Fibroblast of gingiva (primary cell): ENCODE results near the gene FGF19.

Experiments used
- DNase-seq: peaks from one replicate; pipeline ENCODE4 v3.0.0-alpha.2; 2011; ENCODE audit warnings: low read depth

The FGF19 gene

GRCh38 chr11:69669486-69669885, 34.3 kb downstream of the FGF19 start:
- no peak for DNase-seq

- DNase-seq = no peak
These were observed 35.9 kb downstream of the FGF19 start for GRCh38 chr11:69667619-69668604.

GRCh38 chr11:69666752-69667536, 36.9 kb downstream of the FGF19 start:
- DNase-seq = no peak

- DNase-seq = no peak
These were observed 37.6 kb downstream of the FGF19 start for GRCh38 chr11:69666261-69666660.

- no peak for DNase-seq
These were observed 38.2 kb downstream of the FGF19 start for GRCh38 chr11:69665669-69666068.

GRCh38 chr11:69664901-69665300, 38.9 kb downstream of the FGF19 start:
- DNase-seq = no peak

GRCh38 chr11:69664103-69664775, 39.6 kb downstream of the FGF19 start:
- DNase-seq = no peak

GRCh38 chr11:69663326-69663725, 40.5 kb downstream of the FGF19 start:
- no peak for DNase-seq

GRCh38 chr11:69662806-69663205, 41.0 kb downstream of the FGF19 start:
- no peak for DNase-seq

- DNase-seq = peak; percentile 42
These were observed 41.7 kb downstream of the FGF19 start for GRCh38 chr11:69662021-69662698.

GRCh38 chr11:69661413-69661715, 42.5 kb downstream of the FGF19 start:
- DNase-seq = no peak

GRCh38 chr11:69660001-69660500, 43.8 kb downstream of the FGF19 start:
- no peak for DNase-seq

- no peak for DNase-seq
These were observed 44.2 kb downstream of the FGF19 start for GRCh38 chr11:69659591-69659990.

GRCh38 chr11:69658626-69659450, 45.0 kb downstream of the FGF19 start:
- no peak for DNase-seq

GRCh38 chr11:69657911-69658625, 45.8 kb downstream of the FGF19 start:
- no peak for DNase-seq

- DNase-seq = no peak
These were observed 46.3 kb downstream of the FGF19 start for GRCh38 chr11:69657456-69657910.

- no peak for DNase-seq
These were observed 47.0 kb downstream of the FGF19 start for GRCh38 chr11:69656536-69657455.

GRCh38 chr11:69655479-69656428, 48.1 kb downstream of the FGF19 start:
- DNase-seq = no peak
